HG03159 (cell line): Measurements from ENCODE around the gene INTS7.
"Not testable (repeated sequence)": the region's sequence is repeated elsewhere in the genome, so short reads cannot be mapped to it uniquely, and the experiment has no call there.

Experiments used
- ATAC-seq: cut with Tn5 transposase; IDR thresholded peaks from one replicate; pipeline ENCODE4 v1.9.1; 2021; ENCODE audit warnings: mild to moderate bottlenecking, moderate library complexity; ENCODE audit not compliant: unreplicated experiment

INTS7 gene

DNA sequence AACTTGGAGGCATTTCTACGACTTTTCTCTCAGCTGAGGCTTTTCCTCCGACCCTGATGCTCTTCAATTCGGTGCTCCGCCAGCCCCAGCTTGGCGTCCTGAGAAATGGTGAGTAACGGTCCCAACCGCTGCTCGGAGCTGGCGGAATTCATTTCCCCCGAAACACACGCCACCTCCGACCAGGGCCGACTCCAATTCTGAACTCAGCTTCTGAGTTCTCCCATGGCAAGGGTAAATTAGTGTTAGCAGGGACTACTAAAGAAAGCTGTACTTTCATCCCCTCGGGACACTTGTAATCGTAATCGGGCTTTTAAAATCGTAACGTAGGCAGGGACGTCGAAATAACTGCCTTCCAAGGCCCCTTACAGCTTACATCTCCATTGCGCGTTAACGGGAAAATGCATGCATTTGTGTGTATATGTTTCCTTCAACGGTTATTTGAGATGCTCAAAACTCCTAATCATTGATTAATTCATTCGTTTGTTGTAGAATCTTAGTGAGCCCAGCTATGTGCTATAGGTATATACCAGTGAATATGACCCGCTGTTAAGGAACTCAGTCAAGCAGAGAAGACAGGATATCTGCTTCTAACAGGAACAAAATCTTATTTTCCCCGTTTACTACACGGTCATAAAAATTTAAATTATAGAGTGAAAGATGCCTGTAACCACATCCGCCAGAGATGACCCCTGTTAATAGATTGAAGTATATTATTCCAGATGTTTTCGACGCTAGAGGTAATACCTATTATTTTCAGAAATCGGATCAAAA, 663 bp upstream of the INTS7 start:
- ATAC-seq, result peak; percentile 18

GRCh38 chr1:212034516-212035122, 738 bp downstream of the INTS7 start:
- no peak for ATAC-seq

GRCh38 chr1:212030936-212031528, 4.3 kb downstream of the INTS7 start:
- ATAC-seq, result no peak

DNA sequence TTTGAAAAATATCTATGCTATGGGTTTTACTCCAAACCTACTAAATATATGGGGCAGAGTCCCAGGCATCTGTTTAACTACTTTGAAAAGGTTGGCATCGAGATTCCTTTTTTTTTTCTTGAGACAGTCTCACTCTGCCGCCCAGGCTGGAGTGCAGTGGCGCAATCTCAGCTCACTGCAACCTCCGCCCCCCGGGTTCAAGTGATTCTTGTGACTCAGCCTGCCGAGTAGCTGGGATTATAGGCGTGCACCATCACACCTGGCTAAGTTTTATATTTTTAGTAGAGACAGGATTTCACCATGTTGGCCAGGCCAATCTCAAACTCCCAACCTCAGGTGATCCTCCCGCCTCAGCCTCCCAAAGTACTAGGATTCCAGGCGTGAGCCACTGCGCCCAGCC, 7.6 kb downstream of the INTS7 start:
- ATAC-seq, result not testable (repeated sequence)

DNA sequence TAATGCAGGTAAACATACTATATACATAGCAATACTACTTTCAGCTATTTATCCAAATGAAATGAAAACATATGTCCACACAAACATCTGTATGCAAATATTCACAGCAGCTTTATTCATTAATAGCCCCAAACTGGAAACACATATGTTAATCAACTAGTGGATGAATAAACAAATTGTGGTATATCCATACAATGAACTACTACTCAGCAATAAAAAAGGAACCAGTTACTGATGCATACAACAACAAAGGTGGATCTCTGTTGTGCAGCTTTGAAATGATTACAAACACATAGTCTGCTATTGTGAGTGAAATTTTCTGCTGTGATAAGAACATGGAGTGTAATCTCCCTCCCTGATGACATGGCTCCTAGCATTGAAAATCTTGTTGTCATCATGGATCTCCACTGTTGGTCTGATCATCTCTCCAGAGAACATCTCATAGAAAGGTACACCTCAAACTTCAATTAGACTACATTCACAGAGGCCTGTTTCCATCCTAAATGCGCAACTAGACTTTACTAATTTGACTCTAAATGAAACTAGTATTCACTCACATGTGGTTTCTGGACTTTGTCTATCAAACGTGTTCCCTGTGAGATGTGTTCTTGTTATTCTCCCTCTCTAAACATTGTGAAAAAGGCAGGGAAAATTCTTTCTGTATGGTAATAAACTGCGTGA, 10.7 kb downstream of the INTS7 start:
- no peak for ATAC-seq

DNA sequence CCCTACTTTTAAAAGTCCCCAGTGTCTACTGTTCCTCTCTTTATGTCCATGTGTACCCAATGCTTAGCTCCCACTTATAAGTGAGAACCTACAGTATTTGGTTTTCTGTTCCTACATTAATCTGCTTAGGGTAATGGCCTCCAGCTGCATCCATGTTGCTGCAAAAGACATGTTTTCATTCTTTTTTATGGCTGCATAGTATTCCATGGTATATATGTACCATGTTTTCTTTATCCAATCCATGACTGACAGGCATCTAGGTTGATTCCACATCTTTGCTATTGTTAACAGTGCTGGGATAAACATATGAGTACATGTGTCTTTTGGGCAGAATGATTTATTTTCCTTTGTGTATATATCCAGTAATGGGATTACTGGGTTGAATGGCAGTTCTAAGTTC, 12.4 kb downstream of the INTS7 start:
- ATAC-seq, result not testable (repeated sequence)

DNA sequence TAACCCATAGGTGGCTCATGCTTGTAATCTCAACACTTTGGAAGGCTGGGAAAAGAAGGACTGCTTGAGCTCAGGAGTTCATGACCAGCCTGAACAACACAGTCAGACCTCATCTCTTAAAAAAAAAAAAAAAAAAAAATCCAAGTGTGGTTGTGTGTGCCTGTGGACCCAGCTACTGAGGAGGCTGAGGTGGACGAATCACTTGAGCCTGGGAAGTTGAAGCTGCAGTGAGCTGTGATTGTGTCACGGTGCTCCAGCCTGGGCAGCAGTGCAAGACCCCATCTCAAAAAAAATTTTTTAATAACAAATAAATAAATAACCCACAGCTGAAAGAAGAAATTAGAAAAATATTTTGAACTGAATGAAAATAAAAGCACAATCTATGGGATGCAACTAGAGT, 13.8 kb downstream of the INTS7 start:
- no peak for ATAC-seq

- ATAC-seq, result no peak
These were observed 14.4 kb downstream of the INTS7 start for GRCh38 chr1:212020975-212021374.

DNA sequence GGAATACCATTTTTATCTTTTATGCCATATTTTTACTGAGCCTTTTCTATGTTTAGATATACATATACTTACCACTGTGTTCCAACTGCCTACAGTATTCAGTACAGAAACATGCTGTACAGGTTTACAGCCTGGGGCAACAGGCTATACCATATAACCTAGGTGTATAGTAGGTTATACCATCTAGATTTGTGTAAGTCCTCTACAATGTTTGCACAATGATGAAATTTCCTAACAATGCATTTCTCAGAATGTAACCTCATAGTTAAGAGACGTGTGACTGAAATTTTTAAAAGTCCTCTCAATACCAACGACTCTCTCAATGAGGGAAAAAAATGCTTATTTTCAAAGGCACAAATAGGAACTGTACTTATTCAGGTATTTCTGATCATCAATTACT, 21.7 kb downstream of the INTS7 start:
- ATAC-seq, result no peak

- peak; percentile 90 for ATAC-seq
These were observed 23.2 kb downstream of the INTS7 start for GRCh38 chr1:212012034-212012740.

DNA sequence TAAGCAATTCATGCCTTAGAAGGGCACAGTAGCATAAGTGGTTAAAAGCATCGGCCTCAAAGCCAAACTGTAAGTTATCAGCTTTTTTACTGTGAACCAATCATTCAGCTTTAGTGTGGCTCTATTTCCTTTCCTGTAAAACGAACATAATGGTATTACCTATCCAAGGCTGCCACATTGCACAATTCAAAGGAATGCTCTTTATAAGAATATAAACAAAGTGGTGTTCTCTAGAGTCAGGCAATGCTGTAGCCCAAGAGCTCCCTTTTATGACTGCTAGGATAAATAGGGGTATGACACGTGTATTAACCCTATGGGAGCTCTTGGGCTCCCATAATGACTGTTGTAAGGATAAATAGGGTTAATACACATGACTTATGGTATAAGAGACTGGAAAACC, 25.4 kb downstream of the INTS7 start:
- ATAC-seq, result no peak

DNA sequence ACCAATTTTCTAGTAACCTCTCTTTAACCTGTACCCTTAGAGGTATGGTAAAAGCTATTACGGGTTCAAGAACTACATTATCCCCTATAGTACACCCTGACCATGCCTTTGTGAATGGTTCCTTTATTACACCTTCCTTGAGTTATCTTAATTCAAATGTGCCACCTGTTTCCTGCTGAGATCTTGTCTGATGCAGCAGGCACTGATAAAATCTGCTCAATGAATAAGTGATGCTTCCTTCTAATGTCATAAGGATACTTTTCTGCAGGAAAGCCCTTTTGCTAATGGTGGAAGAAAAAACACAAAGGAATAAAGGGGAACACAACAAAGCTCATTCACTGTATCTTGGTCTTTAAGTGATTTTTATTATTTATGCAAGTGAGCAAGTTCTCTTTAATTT, 25.8 kb downstream of the INTS7 start:
- ATAC-seq, result no peak

DNA sequence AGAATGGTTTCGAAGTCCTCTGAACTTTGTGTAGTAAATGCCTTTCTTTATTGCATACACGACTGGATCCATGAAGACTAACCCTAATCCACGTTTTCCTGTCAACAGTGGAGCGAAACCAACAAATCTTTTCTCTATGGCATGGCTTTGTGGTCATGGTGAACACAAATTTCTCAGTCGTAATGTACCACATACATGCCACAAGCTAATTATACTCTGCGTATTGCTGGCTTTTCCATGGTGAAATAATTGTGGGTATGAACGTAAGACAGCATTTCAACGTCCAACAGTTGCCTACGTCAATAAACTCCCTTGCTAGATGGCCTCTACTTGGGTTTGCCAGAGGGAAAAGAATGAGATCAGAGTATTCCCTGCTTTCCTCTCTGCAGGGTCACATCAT, 27.5 kb downstream of the INTS7 start:
- ATAC-seq, result no peak

DNA sequence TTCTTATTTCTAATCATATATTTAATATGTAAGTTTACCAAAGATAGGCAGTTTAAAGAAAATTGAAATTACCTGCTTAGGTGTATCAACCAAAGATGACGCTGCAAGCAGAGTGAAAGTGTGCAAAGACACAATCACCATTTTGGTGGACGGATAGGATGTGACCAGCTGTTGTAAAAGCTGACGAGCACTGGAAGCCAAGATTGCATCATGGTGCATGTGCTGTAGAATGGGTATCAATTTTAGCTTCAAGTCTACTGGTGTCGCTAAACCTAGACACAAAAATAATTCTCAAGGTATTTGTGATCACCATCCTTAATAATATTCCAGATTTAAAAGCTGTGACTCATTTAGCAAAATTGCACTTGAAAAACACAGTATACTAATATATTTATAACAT, 28.2 kb downstream of the INTS7 start:
- ATAC-seq, result no peak

- no peak for ATAC-seq
These were observed 30.3 kb downstream of the INTS7 start for GRCh38 chr1:212004895-212005608.

GRCh38 chr1:212002536-212002935, 32.8 kb downstream of the INTS7 start:
- no peak for ATAC-seq

- ATAC-seq, result not testable (repeated sequence)
These were observed 37.9 kb downstream of the INTS7 start for GRCh38 chr1:211997426-211997825.

GRCh38 chr1:211991695-211992094, 43.7 kb downstream of the INTS7 start:
- no peak for ATAC-seq

DNA sequence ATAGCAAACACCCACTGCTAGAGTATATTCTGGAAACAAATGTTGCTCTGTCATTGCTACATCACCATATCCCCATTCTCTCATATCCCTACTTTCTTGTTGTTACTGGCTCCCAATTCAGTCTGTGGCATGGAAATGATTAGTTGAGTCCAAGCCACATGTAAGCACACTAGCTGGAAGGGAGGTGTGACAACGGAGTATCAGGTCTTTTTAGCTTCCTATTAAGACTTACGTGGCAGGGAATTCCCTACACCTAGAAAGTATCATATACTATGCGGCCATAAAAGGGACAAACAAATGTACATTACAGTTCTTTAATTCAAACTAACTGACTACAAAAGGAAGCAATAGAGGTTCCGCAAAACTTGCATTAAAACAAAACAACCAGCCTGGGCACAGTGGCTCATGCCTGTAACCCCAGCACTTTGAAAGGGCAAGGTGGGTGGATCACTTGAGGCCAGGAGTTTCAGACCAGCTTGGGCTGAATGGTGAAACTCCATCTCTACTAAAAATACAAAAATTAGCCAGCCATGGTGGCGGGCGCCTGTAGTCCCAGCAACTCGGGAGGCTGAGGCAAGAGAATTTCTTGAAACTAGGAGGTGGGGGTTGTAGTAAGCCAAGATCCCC, 48.6 kb downstream of the INTS7 start:
- no peak for ATAC-seq
